Activated CD4-positive, alpha-beta T cell treated with anti-CD3 and anti-CD28 coated beads, Interleukin-2, amount 10 ng/mL, durations not matched to agents 24 days and 14 days (primary cell): ENCODE measurements around the gene RAN. TPM values are rescaled to one million over a fixed set of nuclear protein-coding genes. Genes with fewer than 3 reads are reported as not detected.
A peak's percentile ranks its signal among the peaks of the same experiment; 100 is the strongest.
"Not testable (repeated sequence)": the region's sequence is repeated elsewhere in the genome, so short reads cannot be mapped to it uniquely, and the experiment has no call there.

Experiments
- DNase-seq: peaks from one replicate; pipeline ENCODE4 v3.0.0; 2022
- H3K27ac Mint-ChIP-seq: one replicate; pipeline ENCODE4 v1.8.0; 2022; ENCODE audit warnings: mild to moderate bottlenecking, mixed read lengths
- H3K27me3 Mint-ChIP-seq: one replicate; pipeline ENCODE4 v1.8.0; 2022; ENCODE audit warnings: mixed read lengths
- H3K36me3 Mint-ChIP-seq: one replicate; pipeline ENCODE4 v1.8.0; 2022; ENCODE audit warnings: low read depth, mild to moderate bottlenecking, mixed read lengths
- H3K4me1 Mint-ChIP-seq: one replicate; pipeline ENCODE4 v1.8.0; 2021; ENCODE audit warnings: mixed read lengths
- H3K4me3 Mint-ChIP-seq: one replicate; pipeline ENCODE4 v1.8.0; 2022; ENCODE audit warnings: mild to moderate bottlenecking, moderate library complexity, mixed read lengths
- H3K9me3 Mint-ChIP-seq: one replicate; pipeline ENCODE4 v1.8.0; 2021; ENCODE audit warnings: mixed read lengths
- intact Hi-C: fragments of 100-400 bp; cut with micrococcal nuclease; formaldehyde crosslinking; loops from one replicate; pipeline ENCODE4 v1.15.1; 2023
- total RNA-seq: library from RNA; stranded (reverse); gene quantifications from 2 replicates; pipeline ENCODE4 v1.2.3, GENCODE V29; 2022

The RAN gene
- total RNA-seq, 1 donor from 2014 or later, result 2,022 TPM

DNA sequence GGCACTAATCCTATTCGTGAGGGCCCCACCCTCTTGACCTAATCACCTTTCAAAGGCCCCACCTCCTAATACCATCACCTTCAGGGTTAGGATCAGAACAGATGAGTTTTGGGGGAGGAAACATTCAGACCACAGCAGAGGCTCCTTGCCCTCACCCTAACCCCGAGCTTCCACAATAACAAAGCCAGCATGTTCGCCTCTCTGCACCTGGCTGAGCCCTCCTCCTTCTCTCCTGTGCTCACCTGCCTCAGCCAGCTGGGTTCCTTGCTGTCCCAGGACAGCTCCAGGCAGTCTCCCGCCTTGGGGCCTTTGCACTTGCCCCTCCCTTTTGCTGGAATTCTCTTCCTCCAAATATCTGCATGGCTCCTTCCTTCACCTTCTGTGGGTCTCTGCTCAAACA lies 9.7 kb upstream of the RAN start:
- no peaks in the 10 kb centered on the region for H3K36me3 Mint-ChIP-seq
- intact Hi-C loops, result no loop called here
- H3K27ac Mint-ChIP-seq, result no peak overlapping the region
- no peak overlapping the region for H3K4me3 Mint-ChIP-seq
- peaks cover under 1% of the 10 kb centered on the region for H3K27me3 Mint-ChIP-seq
- no peak for DNase-seq
- H3K4me1 Mint-ChIP-seq, result no peaks in the 10 kb centered on the region
- H3K9me3 Mint-ChIP-seq, result peaks cover 4% of the 10 kb centered on the region

- H3K9me3 Mint-ChIP-seq, H3K27ac Mint-ChIP-seq, H3K36me3 Mint-ChIP-seq, DNase-seq, intact Hi-C loops, H3K4me3 Mint-ChIP-seq, H3K27me3 Mint-ChIP-seq, H3K4me1 Mint-ChIP-seq: not testable (repeated sequence)
Measured at GRCh38 chr12:130862771-130863170, 9.1 kb upstream of the RAN start.

DNA sequence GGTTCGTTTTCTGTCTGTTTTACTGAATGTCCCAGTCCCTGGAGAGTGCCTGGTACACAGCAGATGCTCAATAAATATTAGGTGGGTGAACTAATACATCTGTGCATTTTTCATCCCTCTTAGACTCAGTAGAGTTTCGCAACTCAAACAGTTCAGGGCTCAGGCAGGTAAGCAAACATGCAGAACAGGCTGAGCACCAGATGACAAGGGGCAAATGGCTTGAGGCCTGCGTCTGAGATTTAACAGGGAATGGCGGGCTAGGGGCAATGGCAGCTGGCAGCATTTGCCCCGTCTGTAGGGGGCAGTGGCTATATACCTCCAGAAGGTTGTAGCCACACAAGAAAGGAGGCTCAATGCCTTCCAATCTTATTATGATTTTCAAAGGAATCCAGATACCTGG lies 8.6 kb upstream of the RAN start:
- H3K9me3 Mint-ChIP-seq, result no peaks in the 10 kb centered on the region
- no peak overlapping the region for H3K4me3 Mint-ChIP-seq
- H3K36me3 Mint-ChIP-seq, result no peaks in the 10 kb centered on the region
- peaks cover 2% of the 10 kb centered on the region for H3K4me1 Mint-ChIP-seq
- DNase-seq, result no peak
- H3K27me3 Mint-ChIP-seq, result no peaks in the 10 kb centered on the region
- intact Hi-C loops, result no loop called here
- no peak overlapping the region for H3K27ac Mint-ChIP-seq

DNA sequence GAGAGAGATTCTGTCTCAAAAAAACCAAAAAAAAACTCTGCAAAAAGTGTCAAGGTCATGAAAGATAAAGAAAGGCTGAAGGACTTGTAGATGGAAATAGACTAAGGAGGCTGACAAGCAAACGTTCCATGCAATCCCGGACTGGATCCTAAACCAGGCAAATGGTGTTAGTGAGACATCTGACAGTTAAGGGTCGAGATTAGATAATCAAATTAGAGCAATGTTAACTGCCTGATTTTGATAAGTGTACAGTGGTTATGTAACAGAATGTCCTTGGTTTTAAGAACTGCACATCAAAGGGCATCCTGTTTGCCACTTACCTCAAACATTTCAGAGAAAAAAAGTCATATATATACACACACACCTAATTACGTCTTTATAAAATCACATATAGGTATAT lies 3.5 kb upstream of the RAN start:
- Mint-ChIP-seq H3K9me3 (no peaks in the 10 kb centered on the region), H3K4me3 (no peak overlapping the region), H3K4me1 (peaks cover 22% of the 10 kb centered on the region), H3K36me3 (peaks cover 10% of the 10 kb centered on the region), H3K27me3 (no peaks in the 10 kb centered on the region), H3K27ac (no peak overlapping the region)
- no peak for DNase-seq
- intact Hi-C loops, result no loop called here

DNA sequence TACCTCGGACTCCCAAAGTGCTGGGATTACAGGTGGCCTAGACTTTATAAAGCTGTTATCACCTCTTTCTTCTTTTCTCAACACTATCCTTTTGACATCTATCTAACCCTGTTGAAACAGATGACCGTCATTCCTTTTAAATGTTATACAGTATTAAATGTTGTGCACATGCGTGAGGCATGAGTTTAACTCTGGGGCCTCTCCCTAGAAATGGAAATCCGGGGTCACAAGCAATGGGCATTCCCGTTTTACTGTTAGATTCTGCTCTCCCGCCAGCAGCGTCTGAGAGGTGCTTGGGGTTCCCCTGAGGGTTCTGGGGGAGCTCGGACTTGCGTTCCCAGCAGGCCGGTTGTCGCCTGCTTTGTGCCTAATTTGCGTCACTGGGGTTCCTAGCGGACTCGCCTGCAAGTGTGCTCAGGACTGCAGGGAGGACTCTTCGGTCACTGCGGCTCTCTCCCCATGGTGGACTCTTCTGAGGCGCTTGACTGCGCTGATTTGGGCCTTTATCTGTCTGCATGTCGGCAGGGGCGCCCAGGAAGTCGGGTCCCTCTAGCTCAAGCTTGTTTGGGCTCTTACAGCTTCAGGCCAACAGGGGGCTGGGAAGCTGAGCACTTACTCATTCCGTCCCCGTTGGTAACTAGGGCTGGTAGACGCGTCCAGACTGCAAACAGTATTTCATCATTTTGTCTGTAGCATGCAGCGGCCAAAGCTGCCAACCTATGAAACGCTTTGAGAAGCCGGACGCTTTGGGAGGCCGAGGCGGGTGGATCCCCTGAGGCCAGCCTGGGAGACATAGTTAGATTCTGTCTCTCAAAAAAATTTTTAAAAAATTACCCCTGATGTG lies 1.2 kb upstream of the RAN start:
- peaks cover 31% of the 10 kb centered on the region for H3K36me3 Mint-ChIP-seq
- H3K9me3 Mint-ChIP-seq, result no peaks in the 10 kb centered on the region
- DNase-seq, result peak; percentile 86
- peak overlapping the region; percentile 90 for H3K4me3 Mint-ChIP-seq
- peak overlapping the region; percentile 96 for H3K27ac Mint-ChIP-seq
- no peaks in the 10 kb centered on the region for H3K27me3 Mint-ChIP-seq
- peaks cover 32% of the 10 kb centered on the region for H3K4me1 Mint-ChIP-seq
- intact Hi-C loops, result loop anchor here (1.0 to 10.0 kb wide), 5 partner anchors 31 to 1074 kb away; partner anchors contain the start of genes EP400, SFSWAP and STX2

DNA sequence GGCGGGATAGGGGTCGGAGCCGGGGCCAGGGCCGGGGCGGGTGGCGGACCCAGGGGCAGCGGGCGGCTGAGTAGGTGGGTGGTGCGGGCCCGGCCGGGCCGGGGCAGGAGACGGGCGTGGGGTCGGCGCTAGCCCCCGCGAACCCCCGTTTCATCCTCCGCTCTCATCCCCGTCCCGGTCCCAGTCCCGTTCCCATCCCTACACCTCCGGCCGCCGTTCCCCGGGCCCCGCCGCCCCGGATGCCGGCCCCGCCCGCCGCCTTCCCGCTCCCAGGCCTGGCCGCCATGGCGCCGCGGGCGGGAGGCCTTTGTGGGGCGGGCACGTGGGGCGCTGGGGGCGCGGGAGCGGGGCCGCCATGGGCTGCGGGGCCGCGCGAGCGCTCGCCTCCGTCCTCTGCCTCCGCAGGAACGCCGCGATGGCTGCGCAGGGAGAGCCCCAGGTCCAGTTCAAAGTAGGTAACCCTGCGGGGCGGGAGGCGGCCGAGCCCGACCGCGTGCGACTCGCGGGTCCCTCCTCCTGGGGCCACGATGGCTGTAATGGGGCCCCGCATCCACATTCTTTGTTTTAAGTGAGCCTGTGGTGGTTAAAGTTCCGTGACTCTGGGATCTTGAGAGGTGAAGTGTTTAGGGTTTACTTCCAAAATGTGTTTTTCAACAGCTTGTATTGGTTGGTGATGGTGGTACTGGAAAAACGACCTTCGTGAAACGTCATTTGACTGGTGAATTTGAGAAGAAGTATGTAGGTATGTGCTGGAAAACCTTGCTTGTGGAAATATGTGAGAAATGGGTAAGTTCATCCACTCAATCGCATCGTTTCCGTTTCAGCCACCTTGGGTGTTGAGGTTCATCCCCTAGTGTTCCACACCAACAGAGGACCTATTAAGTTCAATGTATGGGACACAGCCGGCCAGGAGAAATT lies 572 bp downstream of the RAN start:
- intact Hi-C loops, result loop anchor here (5.0 to 10.0 kb wide), 4 partner anchors 110 to 1072 kb away; partner anchors contain the start of genes EP400 and SFSWAP
- no peaks in the 10 kb centered on the region for H3K9me3 Mint-ChIP-seq
- H3K27ac Mint-ChIP-seq, result peak overlapping the region; percentile 98
- DNase-seq, result peak; percentile 87
- peaks cover 40% of the 10 kb centered on the region for H3K4me1 Mint-ChIP-seq
- peaks cover 49% of the 10 kb centered on the region for H3K36me3 Mint-ChIP-seq
- H3K4me3 Mint-ChIP-seq, result peak overlapping the region; percentile 97
- H3K27me3 Mint-ChIP-seq, result no peaks in the 10 kb centered on the region

DNA sequence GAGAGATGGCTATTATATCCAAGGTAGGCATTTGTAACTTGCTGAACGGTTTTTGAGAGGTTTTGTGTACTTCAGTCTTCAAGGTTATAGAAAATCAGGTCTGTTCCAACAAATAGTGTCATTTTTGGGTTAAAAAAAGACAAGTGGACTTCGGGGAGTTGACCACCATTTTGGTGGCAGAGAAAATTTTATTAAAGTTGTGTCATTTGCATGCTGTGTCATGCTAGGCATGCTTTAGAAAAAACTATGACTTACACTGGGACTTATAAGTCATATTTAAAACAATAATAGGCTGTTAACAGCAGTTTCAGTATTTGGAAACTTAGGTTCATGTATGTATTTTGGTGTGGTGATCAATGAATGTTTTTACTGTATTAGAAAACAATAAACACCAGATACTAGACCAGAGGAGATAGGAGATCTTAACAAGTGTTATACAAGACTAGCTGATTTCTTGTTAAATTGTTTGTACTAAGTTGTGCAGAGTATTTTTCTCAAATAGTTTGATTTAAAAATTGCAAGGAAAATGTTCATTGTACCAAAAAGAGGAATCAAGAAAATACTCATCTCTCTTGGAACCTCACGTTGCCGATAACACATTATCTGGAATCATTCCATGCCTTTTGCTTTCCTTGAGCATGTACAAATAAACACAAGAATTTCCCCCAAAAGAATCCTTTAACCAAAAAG lies 1.4 kb downstream of the RAN start:
- intact Hi-C loops, result loop anchor here (5.0 to 10.0 kb wide), 4 partner anchors 111 to 1072 kb away; partner anchors contain the start of genes EP400 and SFSWAP
- Mint-ChIP-seq H3K9me3 (no peaks in the 10 kb centered on the region), H3K27me3 (no peaks in the 10 kb centered on the region), H3K4me3 (peak overlapping the region; percentile 97), H3K4me1 (peaks cover 41% of the 10 kb centered on the region), H3K36me3 (peaks cover 54% of the 10 kb centered on the region), H3K27ac (peak overlapping the region; percentile 98)
- no peak for DNase-seq

- H3K27ac Mint-ChIP-seq, result peak overlapping the region; percentile 98
- H3K36me3 Mint-ChIP-seq, result peaks cover 57% of the 10 kb centered on the region
- intact Hi-C loops, result loop anchor here (5.0 to 10.0 kb wide), 4 partner anchors 112 to 1071 kb away; partner anchors contain the start of genes EP400 and SFSWAP
- peaks cover 40% of the 10 kb centered on the region for H3K4me1 Mint-ChIP-seq
- DNase-seq, result no peak
- H3K9me3 Mint-ChIP-seq, result no peaks in the 10 kb centered on the region
- peak overlapping the region; percentile 97 for H3K4me3 Mint-ChIP-seq
- H3K27me3 Mint-ChIP-seq, result no peaks in the 10 kb centered on the region
Measured at GRCh38 chr12:130873825-130874224, 2.0 kb downstream of the RAN start.

DNA sequence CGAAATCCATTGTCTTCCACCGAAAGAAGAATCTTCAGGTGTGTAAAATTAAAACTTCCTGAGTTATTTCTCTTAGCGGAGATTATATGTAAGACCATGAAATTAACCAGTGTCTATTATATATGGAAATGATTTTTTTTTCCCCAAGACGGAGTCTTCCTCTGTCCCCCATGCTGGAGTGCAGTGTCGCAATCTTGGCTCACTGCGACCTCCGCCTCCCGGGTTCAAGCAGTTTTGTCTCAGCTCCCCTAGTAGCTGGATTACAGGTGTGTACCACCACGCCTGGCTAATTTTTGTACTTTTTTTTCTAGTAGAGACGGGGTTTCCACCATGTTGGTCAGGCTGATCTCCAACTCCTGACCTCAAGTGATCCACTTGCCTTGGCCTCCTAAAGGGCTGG lies 2.8 kb downstream of the RAN start:
- Mint-ChIP-seq H3K27ac (peak overlapping the region; percentile 98), H3K4me3 (peak overlapping the region; percentile 97), H3K4me1 (peaks cover 47% of the 10 kb centered on the region), H3K9me3 (no peaks in the 10 kb centered on the region), H3K36me3 (peaks cover 57% of the 10 kb centered on the region), H3K27me3 (no peaks in the 10 kb centered on the region)
- intact Hi-C loops, result loop anchor here (5.0 to 10.0 kb wide), 4 partner anchors 112 to 1070 kb away; partner anchors contain the start of genes EP400 and SFSWAP
- DNase-seq, result no peak

DNA sequence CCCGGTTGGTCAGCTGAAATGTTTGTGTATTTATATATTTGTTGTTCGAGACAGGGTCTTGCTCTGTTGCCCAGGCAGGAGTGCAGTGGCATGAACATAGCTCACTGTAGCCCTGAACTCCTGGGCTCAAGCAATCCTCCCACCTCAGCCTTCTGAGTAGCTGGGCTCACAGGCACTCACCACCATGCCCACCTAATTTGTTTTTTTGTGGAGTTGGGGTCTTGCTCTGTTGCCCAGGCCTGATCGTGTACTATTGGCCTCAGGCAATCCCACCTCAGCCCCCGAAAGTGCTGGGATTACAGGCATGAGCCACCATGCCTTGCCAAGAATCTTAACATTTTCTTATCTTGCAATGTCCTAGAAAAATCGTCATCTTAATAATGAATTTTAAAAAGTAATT lies 3.3 kb downstream of the RAN start:
- intact Hi-C loops, result loop anchor here (10.0 kb wide), 3 partner anchors 730 to 1070 kb away; partner anchors contain the start of genes EP400 and SFSWAP
- Mint-ChIP-seq H3K4me3 (peak overlapping the region; percentile 97), H3K36me3 (peaks cover 57% of the 10 kb centered on the region), H3K4me1 (peaks cover 51% of the 10 kb centered on the region), H3K27me3 (no peaks in the 10 kb centered on the region), H3K27ac (no peak overlapping the region), H3K9me3 (no peaks in the 10 kb centered on the region)
- no peak for DNase-seq

DNA sequence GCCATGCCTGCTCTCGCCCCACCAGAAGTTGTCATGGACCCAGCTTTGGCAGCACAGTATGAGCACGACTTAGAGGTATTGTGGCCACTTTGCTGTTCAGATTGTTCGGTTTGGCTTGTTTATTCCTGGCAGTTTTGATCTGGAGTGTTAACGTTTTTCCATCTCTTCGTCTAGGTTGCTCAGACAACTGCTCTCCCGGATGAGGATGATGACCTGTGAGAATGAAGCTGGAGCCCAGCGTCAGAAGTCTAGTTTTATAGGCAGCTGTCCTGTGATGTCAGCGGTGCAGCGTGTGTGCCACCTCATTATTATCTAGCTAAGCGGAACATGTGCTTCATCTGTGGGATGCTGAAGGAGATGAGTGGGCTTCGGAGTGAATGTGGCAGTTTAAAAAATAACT lies 3.8 kb downstream of the RAN start:
- H3K27ac Mint-ChIP-seq, H3K9me3 Mint-ChIP-seq, H3K27me3 Mint-ChIP-seq, DNase-seq: not testable (repeated sequence)
- intact Hi-C loops, result loop anchor here (10.0 kb wide), 3 partner anchors 729 to 1069 kb away; partner anchors contain the start of genes EP400 and SFSWAP
- peak overlapping the region; percentile 34 for H3K4me3 Mint-ChIP-seq
- H3K4me1 Mint-ChIP-seq, result peaks cover 52% of the 10 kb centered on the region
- peaks cover 57% of the 10 kb centered on the region for H3K36me3 Mint-ChIP-seq

DNA sequence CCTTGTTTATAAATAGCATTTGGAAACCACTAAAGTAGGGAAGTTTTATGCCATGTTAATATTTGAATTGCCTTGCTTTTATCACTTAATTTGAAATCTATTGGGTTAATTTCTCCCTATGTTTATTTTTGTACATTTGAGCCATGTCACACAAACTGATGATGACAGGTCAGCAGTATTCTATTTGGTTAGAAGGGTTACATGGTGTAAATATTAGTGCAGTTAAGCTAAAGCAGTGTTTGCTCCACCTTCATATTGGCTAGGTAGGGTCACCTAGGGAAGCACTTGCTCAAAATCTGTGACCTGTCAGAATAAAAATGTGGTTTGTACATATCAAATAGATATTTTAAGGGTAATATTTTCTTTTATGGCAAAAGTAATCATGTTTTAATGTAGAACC lies 4.4 kb downstream of the RAN start:
- H3K27me3 Mint-ChIP-seq, result no peaks in the 10 kb centered on the region
- intact Hi-C loops, result loop anchor here (10.0 kb wide), 3 partner anchors 729 to 1069 kb away; partner anchors contain the start of genes EP400 and SFSWAP
- DNase-seq, result no peak
- H3K36me3 Mint-ChIP-seq, result peaks cover 57% of the 10 kb centered on the region
- no peak overlapping the region for H3K4me3 Mint-ChIP-seq
- H3K9me3 Mint-ChIP-seq, result no peaks in the 10 kb centered on the region
- no peak overlapping the region for H3K27ac Mint-ChIP-seq
- H3K4me1 Mint-ChIP-seq, result peaks cover 52% of the 10 kb centered on the region

DNA sequence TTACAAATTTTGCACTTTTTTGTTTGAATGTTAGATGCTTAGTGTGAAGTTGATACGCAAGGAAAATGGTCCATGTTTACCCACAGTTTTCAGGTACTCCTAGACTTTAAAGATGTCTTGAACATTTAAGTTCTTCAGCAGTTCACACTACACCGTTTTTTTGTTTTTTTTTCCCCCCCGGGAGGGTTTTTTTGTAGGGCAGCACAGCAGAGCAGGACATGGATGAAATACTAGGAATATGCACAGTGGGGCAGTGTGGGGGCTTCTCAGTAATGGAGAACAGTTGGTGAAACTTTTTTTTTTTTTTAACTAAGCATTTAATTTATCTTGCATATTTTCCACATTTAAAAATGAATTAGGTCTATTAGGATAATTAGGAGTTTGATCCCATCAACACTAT lies 4.9 kb downstream of the RAN start:
- Mint-ChIP-seq H3K9me3 (no peaks in the 10 kb centered on the region), H3K36me3 (peaks cover 57% of the 10 kb centered on the region), H3K27ac (no peak overlapping the region), H3K27me3 (no peaks in the 10 kb centered on the region), H3K4me1 (peaks cover 51% of the 10 kb centered on the region), H3K4me3 (no peak overlapping the region)
- no peak for DNase-seq
- intact Hi-C loops, result loop anchor here (10.0 kb wide), 3 partner anchors 728 to 1068 kb away; partner anchors contain the start of genes EP400 and SFSWAP
